GM18870 (cell line): Measurements from ENCODE around the gene ZFYVE1.
"Not testable (repeated sequence)": the region's sequence is repeated elsewhere in the genome, so short reads cannot be mapped to it uniquely, and the experiment has no call there.

Experiments used
- ATAC-seq: cut with Tn5 transposase; IDR thresholded peaks from one replicate; pipeline ENCODE4 v1.9.1; 2021; ENCODE audit warnings: moderate library complexity; ENCODE audit not compliant: unreplicated experiment

Gene ZFYVE1, protein sequence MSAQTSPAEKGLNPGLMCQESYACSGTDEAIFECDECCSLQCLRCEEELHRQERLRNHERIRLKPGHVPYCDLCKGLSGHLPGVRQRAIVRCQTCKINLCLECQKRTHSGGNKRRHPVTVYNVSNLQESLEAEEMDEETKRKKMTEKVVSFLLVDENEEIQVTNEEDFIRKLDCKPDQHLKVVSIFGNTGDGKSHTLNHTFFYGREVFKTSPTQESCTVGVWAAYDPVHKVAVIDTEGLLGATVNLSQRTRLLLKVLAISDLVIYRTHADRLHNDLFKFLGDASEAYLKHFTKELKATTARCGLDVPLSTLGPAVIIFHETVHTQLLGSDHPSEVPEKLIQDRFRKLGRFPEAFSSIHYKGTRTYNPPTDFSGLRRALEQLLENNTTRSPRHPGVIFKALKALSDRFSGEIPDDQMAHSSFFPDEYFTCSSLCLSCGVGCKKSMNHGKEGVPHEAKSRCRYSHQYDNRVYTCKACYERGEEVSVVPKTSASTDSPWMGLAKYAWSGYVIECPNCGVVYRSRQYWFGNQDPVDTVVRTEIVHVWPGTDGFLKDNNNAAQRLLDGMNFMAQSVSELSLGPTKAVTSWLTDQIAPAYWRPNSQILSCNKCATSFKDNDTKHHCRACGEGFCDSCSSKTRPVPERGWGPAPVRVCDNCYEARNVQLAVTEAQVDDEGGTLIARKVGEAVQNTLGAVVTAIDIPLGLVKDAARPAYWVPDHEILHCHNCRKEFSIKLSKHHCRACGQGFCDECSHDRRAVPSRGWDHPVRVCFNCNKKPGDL

DNA sequence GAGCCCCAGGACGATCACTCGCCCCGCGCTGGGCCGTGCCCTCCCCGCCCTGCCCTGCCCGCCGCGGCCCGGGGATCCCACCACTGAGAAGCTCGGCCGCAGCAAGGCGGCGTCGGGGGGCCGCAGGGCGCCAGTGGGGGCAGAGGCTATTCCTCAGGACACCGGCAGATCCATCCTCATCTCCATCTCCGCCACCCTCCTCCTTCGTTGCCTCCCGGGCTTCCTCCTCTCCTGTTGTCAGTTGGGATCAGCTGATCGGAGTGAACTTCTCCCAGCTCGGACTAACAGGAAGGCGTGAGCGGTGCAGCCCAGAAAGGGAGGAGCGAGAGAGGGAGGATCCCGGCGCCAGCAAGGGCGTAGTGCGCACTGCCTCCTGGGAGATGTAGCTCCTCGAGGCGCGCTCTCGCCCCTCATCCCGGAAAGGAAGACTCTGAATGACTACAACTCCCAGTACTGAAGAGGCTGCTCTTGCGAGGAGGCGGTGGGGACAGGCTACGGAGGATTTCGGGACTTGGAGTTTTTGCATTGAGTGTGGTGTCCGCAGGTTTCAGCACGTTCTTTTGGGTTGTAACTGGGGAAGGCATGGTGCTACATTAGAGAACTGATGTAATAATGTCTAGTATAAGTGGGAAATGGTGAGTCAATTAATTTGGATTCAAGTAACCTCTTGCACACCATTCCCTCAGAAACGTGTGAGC, at the start of gene ZFYVE1:
Gene ZFYVE1 (minus strand): TSS at position 262 of the 698 bp plus-strand sequence. CDS start 2,598 bp downstream, outside the sequence.
- ATAC-seq = peak; percentile 94

DNA sequence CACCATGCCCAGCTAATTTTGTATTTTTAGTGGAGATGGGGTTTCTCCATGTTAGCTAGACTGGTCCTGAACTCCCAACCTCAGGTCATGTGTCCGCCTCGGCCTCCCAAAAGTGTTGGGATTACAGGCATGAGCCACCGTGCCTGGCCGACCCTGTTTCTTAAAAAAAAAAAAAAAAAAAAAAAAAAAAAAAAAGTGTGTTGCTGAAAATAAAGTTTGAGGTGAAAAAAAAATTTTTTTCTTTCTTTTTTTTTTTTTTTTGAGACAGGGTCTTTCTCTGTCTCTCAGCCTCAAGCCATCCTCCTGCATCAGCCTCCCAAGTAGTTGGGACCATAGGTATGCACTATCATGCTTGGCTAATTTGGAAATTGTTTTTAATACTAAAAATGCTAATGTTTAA, 42.7 kb upstream of the ZFYVE1 start:
- ATAC-seq = no peak

DNA sequence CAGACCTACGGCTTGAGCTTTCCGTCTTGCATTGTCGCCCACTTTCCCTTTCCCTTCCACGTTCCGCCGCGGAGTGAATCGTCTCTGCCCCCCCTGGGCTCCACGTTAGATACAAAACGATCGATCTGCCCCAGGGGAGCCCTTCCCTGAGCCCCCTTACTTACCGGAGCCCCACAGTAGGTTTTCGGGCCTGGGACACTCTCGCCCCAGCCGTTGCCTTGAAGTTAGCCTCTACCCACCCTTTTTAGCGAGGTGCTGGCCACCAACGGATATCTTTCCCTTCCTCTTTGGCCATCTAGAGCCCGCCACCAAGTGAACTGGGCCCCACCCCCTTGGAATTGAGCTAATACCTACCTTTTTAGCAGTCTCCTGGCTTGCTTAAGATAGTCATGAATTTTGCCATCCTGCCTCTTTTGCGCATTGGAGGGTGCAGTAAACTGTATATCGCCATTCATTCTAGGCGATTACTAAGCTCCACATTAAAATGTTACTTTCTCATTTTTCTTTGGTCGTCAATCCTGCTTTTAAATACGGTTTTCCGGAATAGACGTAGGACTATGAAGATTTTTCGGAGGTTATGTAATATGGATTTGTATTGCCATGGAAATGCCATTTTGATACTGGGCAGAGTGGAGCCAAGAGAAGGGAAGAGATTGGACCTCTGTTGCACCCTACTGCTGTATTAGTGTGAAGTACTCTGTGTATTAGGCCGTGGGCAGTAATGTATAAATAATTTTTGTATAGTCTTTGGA, 32.2 kb upstream of the ZFYVE1 start:
- no peak for ATAC-seq

DNA sequence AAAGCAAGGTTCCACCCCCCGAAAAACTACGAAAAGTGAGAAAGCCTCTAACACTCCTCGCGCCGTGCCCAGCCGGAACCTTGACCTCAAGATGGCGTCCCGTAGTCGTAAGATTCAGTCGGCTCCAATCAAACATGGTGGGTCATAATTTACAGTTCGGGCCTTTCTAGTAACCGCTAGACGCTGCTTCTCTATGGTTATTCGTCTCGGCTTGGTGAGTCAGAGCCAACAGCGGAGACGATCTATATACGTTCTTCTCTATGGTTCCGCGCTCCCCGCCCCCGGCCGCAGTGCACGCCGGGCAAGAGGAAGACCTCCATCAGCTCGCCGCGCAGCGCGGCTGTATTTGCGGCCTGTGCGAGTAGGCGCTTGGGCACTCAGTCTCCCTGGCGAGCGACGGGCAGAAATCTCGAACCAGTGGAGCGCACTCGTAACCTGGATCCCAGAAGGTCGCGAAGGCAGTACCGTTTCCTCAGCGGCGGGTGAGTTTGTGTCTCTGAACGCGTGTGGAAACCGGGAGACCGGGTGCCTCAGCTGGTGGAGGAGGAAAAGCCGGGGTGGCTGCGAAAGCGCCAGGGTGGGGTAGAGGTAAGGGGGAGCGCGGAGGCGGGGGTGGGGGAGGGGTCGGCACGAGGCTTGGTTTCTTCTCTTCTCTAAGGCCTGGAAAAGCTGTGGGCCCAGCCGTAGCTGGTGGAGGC, 31.5 kb upstream of the ZFYVE1 start, which contains the start of gene RBM25:
Gene RBM25 (plus strand): TSS at position 311 of the 698 bp plus-strand sequence. CDS start 13,108 bp downstream, outside the sequence.
- ATAC-seq = peak; percentile 97

GRCh38 chr14:73057944-73058223, 31.0 kb upstream of the ZFYVE1 start:
- ATAC-seq = no peak

DNA sequence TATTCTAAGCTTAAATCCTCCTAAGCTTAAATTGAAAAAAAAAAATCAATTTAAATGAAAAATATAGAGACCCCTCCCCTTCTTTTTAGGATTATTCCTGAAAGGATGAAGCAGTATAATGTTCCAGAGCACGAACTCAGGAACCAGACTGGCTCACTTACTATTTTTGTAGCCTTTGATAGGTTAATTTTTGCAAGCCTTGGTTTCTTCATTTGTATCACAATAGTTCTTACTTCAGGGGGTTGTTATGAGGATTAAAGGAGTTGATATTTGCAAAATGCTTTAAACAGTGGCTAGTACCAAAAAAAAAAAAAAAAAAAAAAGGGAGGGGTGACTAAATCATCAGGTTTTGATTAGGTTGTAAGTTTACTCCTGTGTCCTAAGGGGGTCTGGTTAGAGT, 28.3 kb upstream of the ZFYVE1 start:
- ATAC-seq = no peak

- no peak for ATAC-seq
Measured at GRCh38 chr14:73049428-73049827, 22.5 kb upstream of the ZFYVE1 start.

- ATAC-seq = no peak
Measured at GRCh38 chr14:73047808-73048207, 20.9 kb upstream of the ZFYVE1 start.

DNA sequence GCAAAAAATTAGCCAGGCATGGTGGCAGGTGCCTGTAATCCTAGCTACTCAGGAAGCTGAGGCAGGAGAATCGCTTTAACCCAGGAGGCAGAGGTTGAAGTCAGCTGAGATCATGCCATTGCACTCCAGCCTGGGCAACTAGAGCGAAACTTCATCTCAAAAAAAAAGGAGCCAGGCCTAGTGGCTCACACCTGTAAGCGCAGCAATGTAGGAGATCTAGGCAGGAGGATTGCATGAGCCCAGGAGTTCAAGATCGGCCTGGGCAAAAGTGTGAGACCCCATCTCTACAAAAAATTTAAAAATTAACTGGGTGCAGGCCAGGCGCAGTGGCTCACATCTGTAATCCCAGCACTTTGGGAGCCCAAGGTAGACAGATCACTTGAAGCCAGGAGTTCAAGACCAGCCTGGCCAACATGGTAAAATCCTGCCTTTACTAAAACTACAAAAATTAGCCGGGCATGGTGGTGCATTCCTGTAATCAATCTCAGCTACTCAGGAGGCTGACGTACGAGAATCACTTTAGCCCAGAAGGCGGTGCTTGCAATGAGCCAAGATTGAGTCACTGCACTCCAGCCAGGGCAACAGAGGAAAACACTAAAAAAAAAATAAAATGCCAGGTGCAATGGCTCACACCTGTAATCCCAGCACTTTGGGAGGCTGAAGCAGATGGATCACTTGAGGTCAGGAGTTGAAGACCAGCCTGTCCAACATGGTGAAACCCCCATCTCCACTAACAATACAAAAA, 10.0 kb upstream of the ZFYVE1 start:
- ATAC-seq = not testable (repeated sequence)

- no peak for ATAC-seq
Measured at GRCh38 chr14:73027984-73028383, 1.1 kb upstream of the ZFYVE1 start.

DNA sequence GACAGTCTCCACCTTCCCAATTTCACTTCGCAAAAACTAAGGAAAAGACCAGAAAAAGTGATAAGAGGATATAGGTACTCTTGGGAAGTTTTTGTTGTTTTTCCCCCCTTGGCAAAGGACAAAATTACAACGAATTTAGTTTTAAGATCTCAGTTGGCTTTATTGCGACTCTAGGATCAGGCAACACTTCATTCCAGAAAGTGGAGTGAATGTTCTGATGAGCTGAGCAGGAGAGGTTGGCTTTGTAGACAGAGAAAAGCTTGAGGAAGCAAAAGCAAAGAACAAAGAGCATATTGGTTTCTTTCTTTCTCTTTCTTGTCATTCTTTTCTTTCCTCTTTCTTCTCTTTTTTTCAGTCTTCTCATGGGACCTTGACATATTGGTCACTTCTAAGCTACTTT, 640 bp upstream of the ZFYVE1 start:
- no peak for ATAC-seq

- no peak for ATAC-seq
Measured at GRCh38 chr14:73026243-73026844, 562 bp downstream of the ZFYVE1 start.

- ATAC-seq = no peak
Measured at GRCh38 chr14:73025544-73025943, 1.4 kb downstream of the ZFYVE1 start.

- no peak for ATAC-seq
Measured at GRCh38 chr14:73022051-73022450, 4.9 kb downstream of the ZFYVE1 start.

DNA sequence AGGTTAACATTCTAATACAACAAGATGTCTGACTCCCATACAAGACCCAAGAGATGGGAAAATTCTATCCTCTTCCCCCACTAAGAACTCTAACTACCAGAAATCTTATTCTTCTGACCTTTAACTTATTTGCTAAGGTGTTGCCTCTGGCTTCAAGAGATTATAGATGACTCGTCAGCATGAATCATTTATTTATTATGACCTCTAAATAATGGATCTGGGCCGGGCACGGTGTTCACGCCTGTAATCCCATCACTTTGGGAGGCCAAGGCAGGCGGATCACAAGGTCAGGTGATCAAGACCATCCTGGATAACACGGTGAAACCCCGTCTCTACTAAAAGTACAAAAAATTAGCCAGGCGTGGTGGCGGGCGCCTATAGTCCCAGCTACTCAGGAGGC, 10.9 kb downstream of the ZFYVE1 start:
- ATAC-seq = not testable (repeated sequence)

- ATAC-seq = not testable (repeated sequence)
Measured at GRCh38 chr14:73015552-73015951, 11.4 kb downstream of the ZFYVE1 start.

DNA sequence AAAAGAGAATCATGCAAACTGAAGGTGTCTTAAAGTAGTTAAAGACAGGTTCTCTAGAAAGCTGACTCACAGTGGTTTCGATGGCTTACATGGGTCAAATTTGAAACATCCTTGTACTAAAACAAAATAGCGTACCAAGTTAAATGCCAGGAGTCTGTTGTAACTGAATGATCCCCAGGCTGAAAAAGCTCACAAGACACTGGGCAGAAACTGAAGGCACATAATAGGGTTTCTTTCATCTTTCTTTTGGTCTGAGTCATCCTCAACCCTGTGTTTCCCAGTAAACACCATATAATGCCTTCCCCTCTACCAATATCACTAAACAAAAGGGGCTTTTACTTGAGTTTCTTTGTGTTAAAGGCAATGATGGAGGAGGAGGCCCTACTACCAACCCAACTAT, 12.8 kb downstream of the ZFYVE1 start:
- peak; percentile 80 for ATAC-seq

DNA sequence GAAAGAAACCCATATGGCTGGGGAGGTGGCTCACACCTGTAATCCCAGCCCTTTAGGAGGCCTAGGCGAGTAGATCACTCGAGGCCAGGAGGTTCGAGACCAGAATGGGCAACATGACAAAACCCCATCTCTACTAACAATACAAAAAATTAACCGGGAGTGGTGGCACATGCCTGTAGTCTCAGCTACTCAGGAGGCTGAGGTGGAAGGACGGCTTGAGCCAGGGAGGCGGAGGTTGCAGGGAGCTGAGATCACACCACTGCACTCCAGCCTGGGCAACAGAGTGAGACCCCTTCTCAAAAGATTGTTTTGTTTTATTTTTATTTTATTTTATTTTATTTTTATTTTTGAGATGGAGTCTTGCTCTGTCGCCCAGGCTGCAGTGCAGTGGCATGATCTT, 15.7 kb downstream of the ZFYVE1 start:
- ATAC-seq = not testable (repeated sequence)

DNA sequence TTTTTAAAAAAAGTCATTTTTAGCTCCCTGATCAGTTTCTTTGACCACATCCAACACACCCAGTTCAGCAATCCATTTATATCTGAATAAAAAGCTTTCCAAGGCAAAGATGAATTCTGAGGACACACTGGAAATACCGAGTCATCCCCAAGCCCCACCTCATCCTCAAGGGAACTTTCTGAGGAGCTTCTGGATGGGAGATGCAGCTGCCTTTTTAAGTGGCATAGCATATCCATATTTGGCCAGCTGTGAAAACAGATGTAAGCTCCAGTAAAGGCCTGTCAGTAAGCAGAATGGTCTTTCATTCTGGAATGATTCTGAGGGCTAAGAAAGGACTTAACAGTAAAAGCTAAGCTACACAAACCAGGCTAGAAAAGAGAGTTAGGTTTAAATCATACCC, 18.4 kb downstream of the ZFYVE1 start:
- no peak for ATAC-seq
